ENCODE data around the gene DENND1A. TPM values are rescaled to one million over a fixed set of nuclear protein-coding genes. Genes with fewer than 3 reads are reported as not detected.

The DENND1A gene
- total RNA-seq, 1 experiment from 2014 or later = 42.5 TPM

DNA sequence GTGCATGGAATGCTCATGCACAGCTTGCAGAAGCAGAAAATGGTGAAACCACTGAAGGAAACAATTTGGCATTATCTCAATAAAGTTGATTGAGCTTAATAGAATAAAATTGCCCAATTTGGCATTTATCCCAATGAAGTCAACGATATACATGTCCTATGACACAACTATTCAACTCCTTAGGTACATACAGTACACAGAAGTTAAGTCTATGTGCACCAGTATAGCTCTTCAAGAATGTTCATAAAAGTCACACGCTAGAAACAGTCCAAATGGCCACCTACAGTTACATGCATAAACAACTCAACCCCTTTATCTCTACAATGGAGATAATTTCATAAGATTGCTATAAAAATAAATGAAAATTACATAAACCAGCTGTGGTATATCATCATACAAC lies 184.5 kb downstream of the DENND1A start:
- Mint-ChIP-seq H3K36me3 (ENCODE audit: insufficient read depth, unreplicated experiment) (peaks cover 5% of the 10 kb centered on the region), H3K27me3 (ENCODE audit: insufficient read depth, unreplicated experiment) (no peaks in the 10 kb centered on the region), H3K9me3 (ENCODE audit: unreplicated experiment) (no peaks in the 10 kb centered on the region), H3K4me1 (ENCODE audit: insufficient read depth, unreplicated experiment) (no peaks in the 10 kb centered on the region), H3K27ac (ENCODE audit: low read depth, unreplicated experiment) (no peak overlapping the region), H3K4me3 (ENCODE audit: unreplicated experiment) (no peak overlapping the region)
- DNase-seq (ENCODE audit: unreplicated experiment) = peak; percentile 4
- no TSS peak for BruUV-seq (replicated peaks)
- ChIA-PET POLR2A (interaction anchor here (0.5 to 1.7 kb wide), 3 partner anchors 21 to 514 kb away, joined by 3 to 7 read pairs (median 3); no protein-coding TSS in a partner anchor), CTCF (interaction anchor here (0.7 kb wide), 1 partner anchor 242 kb away, joined by 3 read pairs; no protein-coding TSS in a partner anchor)
- no peak for TF ChIP-seq CTCF (IDR thresholded peaks at IDR 0.05; ENCODE audit: unreplicated experiment)
- intact Hi-C loops (cut with micrococcal nuclease) = no loop called here

DNA sequence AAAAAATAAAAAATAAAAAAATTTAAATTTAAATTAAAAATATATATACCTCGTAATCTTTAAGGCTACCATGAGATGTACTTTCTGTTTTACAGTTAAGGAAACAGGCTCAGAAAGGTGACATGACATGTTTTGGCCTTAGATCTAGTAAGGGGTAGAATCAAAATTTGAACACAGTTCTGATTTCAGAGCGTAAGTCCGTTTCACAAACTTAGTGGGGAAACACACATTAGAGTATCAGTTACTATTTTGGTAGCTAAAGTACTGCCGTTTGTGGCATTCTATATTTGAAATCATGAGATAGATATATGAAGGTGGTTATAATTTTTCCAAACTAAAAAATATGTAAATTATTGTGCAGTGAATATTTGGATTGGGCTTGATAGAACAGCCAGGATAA lies 186.2 kb downstream of the DENND1A start:
- BruUV-seq (replicated peaks) = no TSS peak
- POLR2A ChIA-PET = no interaction called here

GRCh38 chr9:123742009-123742767 lies 187.7 kb downstream of the DENND1A start:
- intact Hi-C loops (cut with micrococcal nuclease) = no loop called here
- Mint-ChIP-seq H3K36me3 (ENCODE audit: insufficient read depth, unreplicated experiment) (peaks cover 5% of the 10 kb centered on the region), H3K27ac (ENCODE audit: low read depth, unreplicated experiment) (no peak overlapping the region), H3K4me3 (ENCODE audit: unreplicated experiment) (no peak overlapping the region), H3K27me3 (ENCODE audit: insufficient read depth, unreplicated experiment) (no peaks in the 10 kb centered on the region), H3K9me3 (ENCODE audit: unreplicated experiment) (no peaks in the 10 kb centered on the region), H3K4me1 (ENCODE audit: insufficient read depth, unreplicated experiment) (no peaks in the 10 kb centered on the region)
- CTCF ChIA-PET = interaction anchor here (0.7 to 1.1 kb wide), 2 partner anchors 16 to 21 kb away, joined by 3 read pairs; no protein-coding TSS in a partner anchor
- no peak for TF ChIP-seq CTCF (IDR thresholded peaks at IDR 0.05; ENCODE audit: unreplicated experiment)
- BruUV-seq (replicated peaks) = no TSS peak
- DNase-seq (ENCODE audit: unreplicated experiment) = no peak
- POLR2A ChIA-PET = interaction anchor here (0.6 kb wide), 1 partner anchor 91 kb away, joined by 3 read pairs; no protein-coding TSS in a partner anchor

More for the DNA sequence above, 186.2 kb downstream of the DENND1A start:
- Mint-ChIP-seq H3K4me1 (ENCODE audit: insufficient read depth, unreplicated experiment) (no peaks in the 10 kb centered on the region), H3K36me3 (ENCODE audit: insufficient read depth, unreplicated experiment) (peaks cover 5% of the 10 kb centered on the region), H3K9me3 (ENCODE audit: unreplicated experiment) (no peaks in the 10 kb centered on the region), H3K27me3 (ENCODE audit: insufficient read depth, unreplicated experiment) (no peaks in the 10 kb centered on the region), H3K27ac (ENCODE audit: low read depth, unreplicated experiment) (no peak overlapping the region), H3K4me3 (ENCODE audit: unreplicated experiment) (no peak overlapping the region)
- no peak for TF ChIP-seq CTCF (IDR thresholded peaks at IDR 0.05; ENCODE audit: unreplicated experiment)
- CTCF ChIA-PET = no interaction called here
- intact Hi-C loops (cut with micrococcal nuclease) = no loop called here
- DNase-seq (ENCODE audit: unreplicated experiment) = no peak

DNA sequence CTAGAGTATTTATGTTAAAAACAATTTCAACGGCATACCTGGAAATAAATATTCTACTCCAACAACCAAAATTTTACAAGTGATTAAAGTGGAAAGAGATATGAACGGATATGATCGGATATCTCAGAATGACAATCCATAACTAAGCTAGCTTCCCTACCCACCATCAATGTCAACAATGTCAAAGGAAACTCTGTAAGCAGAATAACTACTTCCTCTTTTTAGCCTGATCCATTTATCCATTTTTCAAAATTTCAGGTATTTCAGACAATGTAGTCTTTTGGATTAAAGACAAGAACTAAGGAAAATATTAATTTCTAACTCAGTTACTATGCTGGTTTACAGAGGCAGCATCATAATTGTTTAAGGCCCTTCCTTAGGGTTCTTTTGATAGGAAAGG lies 188.7 kb downstream of the DENND1A start:
- H3K27me3 Mint-ChIP-seq (ENCODE audit: insufficient read depth, unreplicated experiment) = no peaks in the 10 kb centered on the region
- H3K4me3 Mint-ChIP-seq (ENCODE audit: unreplicated experiment) = no peak overlapping the region
- H3K9me3 Mint-ChIP-seq (ENCODE audit: unreplicated experiment) = no peaks in the 10 kb centered on the region
- DNase-seq (ENCODE audit: unreplicated experiment) = no peak
- ChIA-PET CTCF (interaction anchor here (0.7 kb wide), 1 partner anchor 325 kb away, joined by 3 read pairs; no protein-coding TSS in a partner anchor), POLR2A (no interaction called here)
- intact Hi-C loops (cut with micrococcal nuclease) = no loop called here
- no peak overlapping the region for H3K27ac Mint-ChIP-seq (ENCODE audit: low read depth, unreplicated experiment)
- no peak for TF ChIP-seq CTCF (IDR thresholded peaks at IDR 0.05; ENCODE audit: unreplicated experiment)
- H3K4me1 Mint-ChIP-seq (ENCODE audit: insufficient read depth, unreplicated experiment) = no peaks in the 10 kb centered on the region
- no TSS peak for BruUV-seq (replicated peaks)
- peaks cover 5% of the 10 kb centered on the region for H3K36me3 Mint-ChIP-seq (ENCODE audit: insufficient read depth, unreplicated experiment)
